ENCODE data around the gene FLNB. TPM values are rescaled to one million over a fixed set of nuclear protein-coding genes. Genes with fewer than 3 reads are reported as not detected.

The FLNB gene
- total and polyA plus RNA-seq, 10 of the 15 experiments (the other 5 are each of a cell fraction or from before 2014, with no cell fraction given) = 13.6 to 51.8 (median 26.4) TPM

GRCh38 chr3:58117561-58118181 lies 109.4 kb downstream of the FLNB start:
- no peak for FAIRE-seq
- H2AFZ ChIP-seq (ENCODE audit: control insufficient read depth, low read depth, low read length) = no peak overlapping the region
- H3K9ac ChIP-seq (ENCODE audit: control insufficient read depth, insufficient read depth, low read length) = no peak overlapping the region
- H4K20me1 ChIP-seq (ENCODE audit: control insufficient read depth, insufficient read depth) = no peaks in the 10 kb centered on the region
- ATAC-seq = no peak
- in situ Hi-C loops (cut with MboI) = no loop called here
- peak overlapping the region; percentile 74; the same call in 1 of the 2 replicates for H3K4me2 ChIP-seq (ENCODE audit: control insufficient read depth, insufficient read depth)
- no peak overlapping the region for H3K4me3 ChIP-seq
- TF ChIP-seq RCOR1 (conservative IDR thresholded peaks at IDR 0.05; ENCODE audit: low read depth, low read length) (no peak), MTA3 (IDR thresholded peaks at IDR 0.05; ENCODE audit: borderline replicate concordance, low read length) (no peak), SMC3 (IDR thresholded peaks at IDR 0.05; ENCODE audit: borderline replicate concordance, low read length) (no peak), RAD51 (IDR thresholded peaks at IDR 0.05) (no peak), CBX3 (IDR thresholded peaks at IDR 0.05; ENCODE audit: borderline replicate concordance, low read depth) (no peak), CUX1 (IDR thresholded peaks at IDR 0.05; ENCODE audit: insufficient replicate concordance, low read depth, low read length) (no peak), FOXM1 (IDR thresholded peaks at IDR 0.05; ENCODE audit: low read depth, low read length) (no peak), SKIL (IDR thresholded peaks at IDR 0.05; ENCODE audit: low read depth, poor library complexity, severe bottlenecking) (no peak), POU2F2 (IDR thresholded peaks at IDR 0.05; ENCODE audit: borderline replicate concordance, low read depth, low read length) (no peak)
- BruUV-seq (replicated peaks) = no TSS peak
- intact Hi-C loops (cut with micrococcal nuclease; ENCODE audit: unreplicated experiment) = no loop called here
- H3K4me1 ChIP-seq (ENCODE audit: control insufficient read depth, insufficient read depth, low read length) = peaks cover 24% of the 10 kb centered on the region
- ChIA-PET CTCF (interaction anchor here (1.3 to 3.0 kb wide), 4 partner anchors 78 to 189 kb away, joined by 3 to 10 read pairs (median 6); partner anchors contain the start of gene FLNB), RAD21 (ENCODE audit: unreplicated experiment) (interaction anchor here (1.0 to 2.3 kb wide), 5 partner anchors 9 to 110 kb away, joined by 3 to 14 read pairs (median 8); partner anchors contain the start of gene FLNB), POLR2A (interaction anchor here (0.9 kb wide), 1 partner anchor 48 kb away, joined by 3 read pairs; no protein-coding TSS in a partner anchor), SMC1A (ENCODE audit: uncharacterized antibody, unreplicated experiment) (interaction anchor here (1.0 to 3.8 kb wide), 7 partner anchors 19 to 106 kb away, joined by 3 to 17 read pairs (median 5); no protein-coding TSS in a partner anchor)
- no peak for DNase-seq (ENCODE audit: low read depth, low spot score)
- WGBS (ENCODE audit: insufficient coverage, insufficient replicate concordance, low lambda C conversion rate, missing lambda C conversion rate) = 91% methylated on average over 14 of the region's 14 CpGs
- no peaks in the 10 kb centered on the region; the same call in 1 of the 2 replicates for H3K79me2 ChIP-seq (ENCODE audit: control insufficient read depth, insufficient read depth, low read length)
- peak overlapping the region; percentile 47; the same call in 1 of the 2 replicates for H3K27ac ChIP-seq (ENCODE audit: control insufficient read depth, insufficient read depth)
- no peaks in the 10 kb centered on the region for H3K9me3 ChIP-seq (replicated peaks; ENCODE audit: control insufficient read depth, insufficient read depth, low read length)
- no peaks in the 10 kb centered on the region for H3K27me3 ChIP-seq (replicated peaks in 1 of 2; ENCODE audit: control insufficient read depth in 2 of 2, insufficient read depth in 2 of 2, low read length in 1 of 2)
- H3K36me3 ChIP-seq (ENCODE audit: control insufficient read depth in 2 of 2, insufficient read depth in 2 of 2, low read length in 1 of 2) = peaks cover 6 to 11% of the 10 kb centered on the region in 2 experiments; a peak in 3 of 4 replicates

Measured in GM12878 (cell line).